Sigmoid colon (tissue), 7 donors: ENCODE measurements around the gene RPP14. TPM values are rescaled to one million over a fixed set of nuclear protein-coding genes. Genes with fewer than 3 reads are reported as not detected.

Experiments
- DNase-seq: peaks from one replicate; pipeline ENCODE4 v3.0.0-alpha.2; 2019
- H3K27ac ChIP-seq, 4 donors: fragments of 200-600 bp; sonication (generic); one replicate each; pipeline ENCODE4 v1.5.1; 2016 to 2019; ENCODE audit warnings: mild to moderate bottlenecking in 1 of 4
- H3K27me3 ChIP-seq, 3 donors: fragments of 200-600 bp; sonication (generic); one replicate each; pipeline ENCODE4 v1.5.1; 2019; ENCODE audit warnings: mild to moderate bottlenecking in 1 of 3
- H3K36me3 ChIP-seq, 4 donors: fragments of 200-600 bp; sonication (generic); one replicate each; pipeline ENCODE4 v1.5.1; 2016 to 2019
- H3K4me1 ChIP-seq, 4 donors: fragments of 200-600 bp; sonication (generic); one replicate each; pipeline ENCODE4 v1.5.1; 2017 to 2019
- H3K4me3 ChIP-seq, 4 donors: fragments of 200-600 bp; sonication (generic); one replicate each; pipeline ENCODE4 v1.5.1; 2017 to 2019; ENCODE audit warnings: mild to moderate bottlenecking in 2 of 4, moderate library complexity in 1 of 4
- H3K9me3 ChIP-seq, 4 donors: fragments of 200-600 bp in 3 of 4; sonication (generic) in 3 of 4; one replicate each; pipeline versions ENCODE4 v1.5.1 to v1.6.1; 2013 to 2019
- CTCF ChIP-seq, 4 experiments: fragments of 450-650 bp in 3 of 4; fragments of 200-600 bp in 1 of 4; IDR thresholded peaks; one replicate each; pipeline ENCODE4 v1.5.1; 2016 to 2019; ENCODE audit warnings: antibody characterized with exemption in 4 of 4, mild to moderate bottlenecking in 3 of 4, moderate library complexity in 2 of 4
- EP300 ChIP-seq, 4 donors: sonication (generic); formaldehyde crosslinking; IDR thresholded peaks; one replicate each; pipeline ENCODE4 v1.6.1; 2017; ENCODE audit warnings: antibody characterized with exemption in 4 of 4
- POLR2A ChIP-seq, 2 donors: fragments of 450-650 bp; IDR thresholded peaks; one replicate each; pipeline ENCODE4 v1.6.1; 2016; ENCODE audit warnings: antibody characterized with exemption in 2 of 2, mild to moderate bottlenecking in 2 of 2, moderate library complexity in 2 of 2
- POLR2AphosphoS5 ChIP-seq, 4 donors: sonication (generic); formaldehyde crosslinking; IDR thresholded peaks; one replicate each; pipeline ENCODE4 v1.6.1; 2017; ENCODE audit warnings: antibody characterized with exemption in 4 of 4
- WGBS, 2 donors: extraction: QIAGEN DNeasy Blood & Tissue Kit; methylation state at CpG; one replicate each; pipeline ENCODE4 v1.1.7; 2013; 5-methylcytosine and 5-hydroxymethylcytosine counted together
- intact Hi-C: fragments of 100-400 bp; cut with DNase I; formaldehyde crosslinking; loops from one replicate; pipeline ENCODE4 v1.15.1; 2023
- polyA plus RNA-seq, 3 donors: library from polyadenylated mRNA; stranded (reverse); fragments of 200-250 nt; gene quantifications; one replicate each; pipeline ENCODE4 v1.2.3, GENCODE V29; 2013
- total RNA-seq, 4 donors: library from RNA; depleted of rRNA; stranded (reverse); fragments of >200 nt; gene quantifications; one replicate each; pipeline ENCODE4 v1.1.0, GENCODE V29; 2016
- donor health status: healthy with polysubstance abuse.
- donor health status: Bipolar disorder and iron deficiency.
- donor health status: healthy.

The RPP14 gene
- total and polyA plus RNA-seq, 7 donors, result 10.8 to 16.7 (median 14.5) TPM

GRCh38 chr3:58349792-58350626, 44.0 kb downstream of the RPP14 start:
- H3K4me1 ChIP-seq, result peaks cover 0 to 32% (median 23%) of the 10 kb centered on the region in 4 donors
- no peaks in the 10 kb centered on the region for H3K36me3 ChIP-seq
- no peaks in the 10 kb centered on the region for H3K27me3 ChIP-seq
- DNase-seq, result no peak
- no peak overlapping the region for H3K27ac ChIP-seq
- TF ChIP-seq EP300 (IDR thresholded peaks at IDR 0.05) (no peak), POLR2A (IDR thresholded peaks at IDR 0.05) (no peak), POLR2AphosphoS5 (IDR thresholded peaks at IDR 0.05) (no peak), CTCF (IDR thresholded peaks at IDR 0.05) (no peak)
- no peak overlapping the region for H3K4me3 ChIP-seq
- intact Hi-C loops, result no loop called here
- WGBS, 2 donors, result 61 to 71% methylated on average over 7 of the region's 7 CpGs
- no peaks in the 10 kb centered on the region for H3K9me3 ChIP-seq

- no peak for DNase-seq
- H3K4me1 ChIP-seq, result peaks cover 0 to 38% (median 25%) of the 10 kb centered on the region in 4 donors
- H3K36me3 ChIP-seq, result no peaks in the 10 kb centered on the region
- intact Hi-C loops, result no loop called here
- H3K27me3 ChIP-seq, result no peaks in the 10 kb centered on the region
- WGBS, 2 donors, result 74 to 89% methylated on average over 2 of the region's 2 CpGs
- TF ChIP-seq CTCF (IDR thresholded peaks at IDR 0.05) (no peak), POLR2AphosphoS5 (IDR thresholded peaks at IDR 0.05) (no peak), POLR2A (IDR thresholded peaks at IDR 0.05) (no peak), EP300 (IDR thresholded peaks at IDR 0.05) (no peak)
- no peak overlapping the region for H3K4me3 ChIP-seq
- no peaks in the 10 kb centered on the region for H3K9me3 ChIP-seq
- H3K27ac ChIP-seq, result peak overlapping the region in 1 of 4 donors; percentile 11
These were observed 44.6 kb downstream of the RPP14 start for GRCh38 chr3:58350627-58351013.

GRCh38 chr3:58351920-58352319, 45.9 kb downstream of the RPP14 start:
- 71 to 91% methylated on average over 3 of the region's 3 CpGs for whole genome bisulfite sequencing, 2 donors
- no peak overlapping the region for H3K27ac ChIP-seq
- DNase-seq, result no peak
- H3K9me3 ChIP-seq, result no peaks in the 10 kb centered on the region
- no peaks in the 10 kb centered on the region for H3K27me3 ChIP-seq
- TF ChIP-seq EP300 (IDR thresholded peaks at IDR 0.05) (no peak), POLR2A (IDR thresholded peaks at IDR 0.05) (no peak), POLR2AphosphoS5 (IDR thresholded peaks at IDR 0.05) (no peak), CTCF (IDR thresholded peaks at IDR 0.05) (no peak)
- intact Hi-C loops, result no loop called here
- no peak overlapping the region for H3K4me3 ChIP-seq
- no peaks in the 10 kb centered on the region for H3K36me3 ChIP-seq
- H3K4me1 ChIP-seq, result peaks cover 0 to 45% (median 35%) of the 10 kb centered on the region in 4 donors

- Histone ChIP-seq H3K4me1 (peaks cover 0 to 52% (median 37%) of the 10 kb centered on the region in 4 donors), H3K27ac (no peak overlapping the region), H3K36me3 (no peaks in the 10 kb centered on the region), H3K4me3 (no peak overlapping the region), H3K27me3 (no peaks in the 10 kb centered on the region), H3K9me3 (no peaks in the 10 kb centered on the region)
- TF ChIP-seq EP300 (IDR thresholded peaks at IDR 0.05), result no peak
- TF ChIP-seq POLR2A (IDR thresholded peaks at IDR 0.05), result no peak
- TF ChIP-seq CTCF (IDR thresholded peaks at IDR 0.05), result no peak
- no peak for TF ChIP-seq POLR2AphosphoS5 (IDR thresholded peaks at IDR 0.05)
- no peak for DNase-seq
- intact Hi-C loops, result no loop called here
- 86 to 90% methylated on average over 6 of the region's 6 CpGs for WGBS, 2 donors
These were observed 46.6 kb downstream of the RPP14 start for GRCh38 chr3:58352626-58353025.
